Superior temporal gyrus (tissue), 1 donor: ENCODE results near the gene FAM53B.

ENCODE experiments used
- DNase-seq: peaks from one replicate; pipeline ENCODE4 v3.0.0-alpha.2; 2016; ENCODE audit errors: extremely low spot score

FAM53B gene

GRCh38 chr10:124742413-124743190 is 1.6 kb downstream of the FAM53B start:
- no peak for DNase-seq

GRCh38 chr10:124741922-124742412 is 2.2 kb downstream of the FAM53B start:
- peak; percentile 79 for DNase-seq

DNA sequence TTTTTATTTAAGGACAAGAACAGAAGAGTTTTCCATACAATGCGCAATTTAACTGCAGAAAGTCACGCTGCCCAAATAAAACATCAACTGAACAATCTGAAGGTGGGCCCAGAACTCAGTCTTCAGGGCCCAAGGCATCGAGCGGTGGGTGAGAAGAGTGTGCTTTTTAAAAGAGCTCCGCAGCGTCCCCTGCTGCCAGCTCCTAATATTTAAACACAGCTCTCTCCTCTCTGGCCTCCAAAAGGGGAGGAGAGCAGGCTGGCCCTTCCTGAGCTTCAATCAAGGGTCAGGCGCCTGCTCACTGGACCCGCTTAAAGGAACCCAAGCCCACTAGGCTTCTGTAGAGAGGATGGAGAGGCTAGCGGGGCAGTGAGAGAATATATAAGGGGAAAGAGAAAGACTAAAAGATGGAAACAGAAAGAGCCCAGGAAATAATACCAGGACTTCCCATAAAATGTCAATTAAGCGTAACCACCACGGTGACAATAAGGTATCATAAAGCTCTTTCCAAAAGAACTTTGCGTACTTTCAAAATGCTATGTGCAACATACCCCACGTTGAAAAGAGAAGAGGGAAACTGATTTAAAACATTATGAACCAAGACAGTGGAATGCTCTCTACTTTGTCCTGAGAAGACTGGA is 2.8 kb downstream of the FAM53B start:
- DNase-seq: peak; percentile 97

DNA sequence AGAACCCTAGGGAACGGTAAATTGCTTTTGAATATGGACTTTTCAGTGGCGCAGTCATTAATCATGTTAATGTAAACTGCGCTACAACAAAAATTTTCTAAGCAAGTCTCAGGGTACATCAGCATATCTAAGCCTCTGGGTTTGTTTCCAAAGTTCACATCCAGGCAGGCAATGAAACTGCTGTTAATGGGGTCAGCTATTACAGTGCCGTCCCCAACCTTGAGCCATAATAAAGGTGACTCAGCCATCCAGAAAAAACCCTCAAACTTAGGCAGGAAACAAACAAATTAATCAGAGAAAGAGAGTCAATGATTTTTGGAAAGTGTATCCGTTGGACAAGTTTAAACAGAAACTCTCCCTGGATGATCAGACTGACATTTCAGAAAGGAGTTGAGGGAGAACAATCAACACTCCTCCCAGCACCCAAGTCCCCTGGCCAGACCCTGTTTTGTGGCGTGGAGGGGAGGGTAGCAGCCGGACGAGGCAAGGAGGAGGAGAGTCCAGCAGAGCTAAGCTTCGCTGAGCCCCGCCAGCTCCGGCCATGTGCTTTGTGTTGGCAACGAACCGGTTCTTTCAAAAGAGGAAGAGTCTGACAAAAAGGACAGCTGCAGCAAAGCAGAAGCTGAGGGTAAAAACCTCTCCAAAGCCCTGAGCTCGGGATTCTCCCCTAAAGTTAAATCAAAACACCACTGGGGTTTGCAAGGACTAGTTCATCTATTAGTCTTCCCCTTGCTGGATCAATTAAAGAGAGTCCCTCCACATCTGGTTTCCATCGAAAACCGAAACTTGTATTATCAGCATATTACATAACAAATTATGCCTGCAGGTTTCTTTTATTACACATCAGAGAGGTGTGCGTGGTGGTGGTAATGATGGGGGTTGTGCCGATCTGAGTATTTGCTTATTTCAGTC is 3.6 kb downstream of the FAM53B start:
- peak; percentile 82 for DNase-seq

- DNase-seq: peak; percentile 68
These were observed 4.2 kb downstream of the FAM53B start for GRCh38 chr10:124739986-124740368.

DNA sequence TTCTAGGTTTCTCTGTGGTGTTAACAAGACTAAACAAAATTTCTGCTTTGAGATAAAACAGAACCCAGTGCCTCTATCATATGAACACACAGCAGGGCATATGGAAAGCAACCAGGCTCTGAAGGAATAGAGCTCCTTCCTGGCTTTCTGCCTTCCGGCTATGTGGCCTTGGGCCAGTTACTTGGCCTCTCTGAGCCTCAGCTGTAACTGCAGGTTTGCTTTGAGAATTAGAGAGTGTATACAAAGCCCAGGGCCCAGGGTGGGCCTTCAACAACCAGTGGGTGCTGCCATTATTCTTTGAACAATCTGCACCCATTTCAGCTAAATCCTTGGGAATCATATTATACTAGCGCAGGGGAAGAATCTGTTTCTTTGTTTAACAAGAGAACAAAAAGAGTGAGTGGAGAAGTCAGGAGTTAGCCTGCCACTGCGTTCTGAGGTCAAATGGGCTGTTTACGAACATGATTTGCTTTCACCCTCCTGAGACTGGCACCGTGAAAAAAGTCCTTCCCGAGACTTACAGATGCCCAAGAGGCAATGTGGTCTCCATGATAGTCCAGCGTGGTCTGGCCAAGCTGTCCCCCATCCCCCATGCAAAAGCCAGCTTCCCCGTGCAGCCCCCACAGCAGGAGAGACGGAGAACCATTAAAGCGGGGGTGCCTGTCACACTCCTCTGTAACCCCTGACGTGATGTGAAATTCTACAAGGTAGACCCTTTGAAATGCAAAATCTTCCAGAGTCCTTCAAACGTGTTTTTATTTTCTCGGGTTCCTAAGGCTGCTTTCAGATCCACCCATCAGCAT is 4.9 kb downstream of the FAM53B start:
- DNase-seq: peak; percentile 62

- no peak for DNase-seq
These were observed 5.7 kb downstream of the FAM53B start for GRCh38 chr10:124738441-124738840.

DNA sequence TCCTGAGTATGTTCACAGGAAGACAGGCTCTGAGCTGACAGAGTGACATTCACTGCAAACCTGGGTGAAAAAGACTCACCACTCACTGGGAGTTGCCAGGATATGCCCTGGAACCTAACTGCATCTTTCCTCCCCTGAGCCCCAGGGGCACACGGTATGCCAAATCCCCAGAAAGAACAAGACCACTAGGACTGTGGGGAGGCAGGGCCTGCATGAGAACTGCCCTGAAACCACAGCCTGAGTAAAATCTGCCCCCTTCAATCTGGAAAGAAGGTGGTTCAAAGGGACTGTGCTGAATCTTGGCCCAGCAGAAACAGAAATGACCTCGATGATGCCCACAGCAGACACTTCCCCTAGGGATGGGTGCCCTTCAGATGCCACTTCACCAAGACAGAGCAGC is 6.5 kb downstream of the FAM53B start:
- DNase-seq: no peak

DNA sequence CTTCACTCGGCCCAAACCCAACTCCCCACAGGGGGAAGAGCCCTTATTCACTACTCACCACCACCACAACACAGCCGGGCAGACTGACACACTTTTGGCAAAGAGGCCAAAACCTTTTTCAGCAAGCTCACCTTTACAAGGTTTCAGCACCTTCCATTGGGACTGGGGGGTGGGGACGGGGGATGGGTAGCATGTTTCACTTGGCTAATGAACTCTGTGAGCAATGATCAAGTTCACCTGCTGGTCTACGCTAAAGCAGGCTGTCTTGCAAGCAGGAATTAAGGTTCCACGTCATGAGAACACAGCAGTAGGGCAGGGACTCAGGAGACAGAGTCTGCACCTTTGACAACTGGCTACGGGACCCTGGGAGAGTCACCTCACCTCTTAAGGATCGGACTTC is 7.0 kb downstream of the FAM53B start:
- no peak for DNase-seq

DNA sequence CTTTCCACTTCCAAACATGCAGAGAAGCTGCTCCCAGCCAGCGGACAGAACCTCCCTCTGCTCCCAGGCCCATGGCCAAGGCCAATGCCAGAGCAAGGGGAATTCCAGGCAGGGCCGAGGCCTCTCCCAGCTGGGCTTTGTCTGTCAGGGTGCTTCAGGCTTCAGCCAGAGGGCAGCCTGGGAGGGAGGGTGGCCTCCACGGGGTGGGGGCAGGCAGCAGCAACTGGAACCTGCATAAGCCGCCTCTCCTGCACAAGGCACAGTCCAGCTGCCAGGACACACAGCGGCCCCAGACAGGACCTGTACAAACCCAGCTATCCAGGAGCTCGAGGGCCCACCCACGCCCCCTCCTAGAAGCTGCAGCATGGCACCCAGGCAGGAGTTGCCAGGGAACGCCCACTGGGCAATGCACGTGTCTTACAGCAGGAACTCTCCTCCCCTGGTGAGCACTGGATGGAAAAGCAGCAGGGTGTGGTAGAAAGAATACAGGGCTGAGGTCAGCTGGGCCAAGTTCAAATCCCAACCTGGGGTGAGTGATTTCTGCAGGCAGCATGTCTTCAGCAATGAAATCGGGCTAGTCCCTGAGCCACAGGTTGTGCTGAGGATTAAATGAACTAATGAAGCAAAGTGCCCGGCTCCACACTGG is 7.6 kb downstream of the FAM53B start:
- DNase-seq: peak; percentile 81

- no peak for DNase-seq
These were observed 8.5 kb downstream of the FAM53B start for GRCh38 chr10:124735491-124736286.

DNA sequence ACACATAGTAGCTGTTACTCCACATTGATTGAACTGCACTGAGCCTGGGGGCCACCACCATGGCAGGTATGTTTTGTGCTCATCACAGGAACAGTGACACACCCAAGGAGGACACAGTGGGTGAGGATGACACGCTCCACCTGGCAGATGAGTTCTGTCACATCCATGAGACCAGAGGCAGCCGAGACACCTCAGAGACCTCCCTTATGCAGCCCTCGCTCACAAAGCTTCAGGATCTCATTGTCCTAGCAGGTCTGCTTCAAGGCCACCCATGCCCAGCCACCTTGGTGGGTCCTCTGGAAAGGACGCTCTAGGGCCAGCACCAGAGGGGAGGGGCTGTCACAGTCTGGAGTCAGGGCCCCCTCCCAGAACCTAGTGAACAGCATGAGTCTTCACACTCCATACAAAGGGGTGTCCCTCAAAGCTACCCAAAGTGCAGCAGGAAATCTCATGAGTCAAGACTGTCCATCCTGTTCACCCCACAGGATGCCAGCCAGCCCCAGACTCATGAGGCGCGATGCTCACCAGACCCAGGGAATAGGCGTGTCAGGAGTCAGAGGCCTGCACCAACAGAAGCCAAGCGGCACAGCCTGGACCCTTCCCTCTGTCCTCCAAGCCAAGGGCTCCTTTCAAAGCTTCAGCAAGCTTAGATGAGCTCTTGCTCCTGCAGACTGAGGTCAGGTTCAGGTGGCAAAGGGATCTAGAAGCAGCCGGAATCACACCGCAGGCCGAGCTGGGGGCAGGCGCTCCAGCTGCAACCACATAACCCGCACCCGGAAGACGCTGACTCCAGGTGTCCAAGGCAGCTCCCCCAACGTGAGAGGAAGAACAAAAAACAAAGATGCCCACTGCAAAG is 9.6 kb downstream of the FAM53B start:
- no peak for DNase-seq

DNA sequence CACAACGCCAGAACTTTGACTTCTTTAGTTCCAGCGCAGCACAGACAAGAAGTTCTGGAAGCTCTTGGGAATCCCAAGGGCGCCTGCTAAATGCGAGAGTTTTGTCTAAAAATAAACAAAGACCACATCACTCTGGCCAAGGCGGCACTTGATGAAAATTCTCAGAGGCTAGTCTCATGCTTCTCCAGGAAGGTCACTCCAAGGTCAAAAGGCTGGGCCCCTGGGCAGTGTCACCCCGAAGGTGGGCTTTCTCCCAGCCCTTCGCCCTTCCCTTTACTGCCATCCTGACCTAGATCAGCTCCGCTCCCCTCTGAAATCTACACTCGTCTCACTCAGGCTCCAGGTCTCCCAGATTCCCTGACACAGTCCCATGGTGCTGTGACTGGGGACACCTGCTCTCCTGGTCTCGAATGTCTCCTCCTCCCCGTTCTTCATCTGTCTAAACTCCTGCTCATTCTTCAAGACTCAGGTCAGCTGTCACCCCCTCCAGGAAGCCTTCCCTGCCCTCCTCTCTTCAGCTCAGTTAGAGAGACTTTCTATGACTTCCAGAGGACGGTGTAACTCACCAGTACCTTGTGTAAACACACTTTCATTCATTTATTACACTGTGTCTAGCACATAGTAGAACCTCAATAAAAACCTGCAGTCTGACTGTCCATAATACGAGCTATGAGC is 10.5 kb downstream of the FAM53B start:
- no peak for DNase-seq

GRCh38 chr10:124732931-124733570 is 11.1 kb downstream of the FAM53B start:
- peak; percentile 51 for DNase-seq

GRCh38 chr10:124731551-124731950 is 12.6 kb downstream of the FAM53B start:
- no peak for DNase-seq

GRCh38 chr10:124730790-124731189 is 13.4 kb downstream of the FAM53B start:
- no peak for DNase-seq

- DNase-seq: peak; percentile 50
These were observed 15.1 kb downstream of the FAM53B start for GRCh38 chr10:124728830-124729661.
